Fibroblast of skin of left biceps (primary cell): Measurements from ENCODE around the gene NAPA.

ENCODE experiments used
- DNase-seq, 2 experiments: peaks; one replicate each; pipeline ENCODE4 v3.0.0-alpha.2; 2013; ENCODE audit warnings: low read depth in 2 of 2

The NAPA gene

GRCh38 chr19:47499863-47500830 lies 14.7 kb downstream of the NAPA start:
- no peak for DNase-seq

DNA sequence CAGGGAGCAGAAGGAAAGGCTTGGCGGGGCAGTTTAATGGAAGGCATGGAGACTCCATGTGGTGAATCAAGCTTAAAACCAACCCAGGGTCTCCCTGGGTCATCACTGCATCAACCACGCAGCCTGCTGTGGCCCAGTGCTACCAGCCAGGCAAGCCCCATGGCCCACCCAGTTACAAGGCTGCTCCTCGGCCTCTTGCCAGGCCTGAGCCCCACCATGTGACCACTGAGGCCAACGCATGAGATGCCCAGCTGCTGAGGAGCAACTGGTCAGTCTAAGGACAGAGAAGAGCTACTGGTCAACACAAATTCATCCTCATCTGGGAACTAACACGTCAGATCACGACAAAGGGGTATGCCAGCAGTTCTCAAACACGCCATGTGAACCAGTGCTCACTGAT lies 15.5 kb downstream of the NAPA start:
- DNase-seq = no peak

DNA sequence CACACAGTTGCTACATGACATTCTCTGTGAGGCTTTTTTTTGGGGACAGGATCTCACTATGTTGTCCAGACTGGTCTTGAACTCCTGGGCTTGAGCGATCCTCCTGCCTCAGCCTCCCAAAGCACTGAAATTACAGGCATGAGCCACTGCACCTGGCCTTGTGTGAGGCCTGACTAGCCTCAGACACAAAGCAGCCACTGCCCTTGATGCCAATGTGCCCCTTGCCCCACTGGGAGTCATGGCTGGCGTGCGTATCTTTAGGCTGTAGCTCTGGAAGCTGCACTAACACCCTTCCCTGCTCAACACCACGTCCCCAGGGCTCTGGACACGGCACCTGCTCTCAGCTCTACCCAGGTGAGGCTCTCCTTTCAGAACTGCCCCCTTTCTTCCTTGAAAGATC lies 16.3 kb downstream of the NAPA start:
- DNase-seq = no peak

DNA sequence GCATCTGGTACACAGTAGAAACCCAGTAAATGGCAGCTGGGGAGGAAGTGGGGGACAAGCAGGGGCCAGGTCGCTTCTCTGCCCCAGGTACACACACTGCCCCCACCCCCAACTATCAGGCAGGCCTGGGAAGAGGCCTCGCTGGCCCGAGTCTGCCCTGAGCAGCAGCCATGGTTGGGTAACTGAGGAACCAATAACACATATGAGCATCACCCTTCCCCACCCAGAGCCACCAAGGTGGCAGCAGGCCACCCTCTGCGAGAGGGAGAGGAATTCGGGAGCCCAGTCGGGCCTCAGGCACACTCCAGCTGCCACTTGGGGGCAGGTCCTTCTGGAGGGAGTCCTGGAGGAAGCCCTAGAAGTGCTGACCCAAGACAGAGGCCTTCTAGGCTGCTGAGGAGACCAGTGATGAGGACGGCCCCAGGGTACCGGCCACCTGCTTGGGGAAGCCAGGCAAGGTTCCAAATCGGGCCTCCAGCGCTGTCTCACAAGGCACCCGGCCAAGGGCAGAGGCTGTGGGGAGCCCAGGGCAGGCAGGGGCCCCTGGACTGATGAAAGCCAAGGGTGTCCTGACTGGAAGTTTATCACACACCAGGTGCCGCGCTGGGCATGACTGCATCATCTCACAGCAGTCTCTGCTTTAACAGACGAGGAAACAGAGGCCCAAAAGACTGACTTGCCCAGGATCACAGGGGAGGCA lies 16.9 kb downstream of the NAPA start:
- DNase-seq = no peak

DNA sequence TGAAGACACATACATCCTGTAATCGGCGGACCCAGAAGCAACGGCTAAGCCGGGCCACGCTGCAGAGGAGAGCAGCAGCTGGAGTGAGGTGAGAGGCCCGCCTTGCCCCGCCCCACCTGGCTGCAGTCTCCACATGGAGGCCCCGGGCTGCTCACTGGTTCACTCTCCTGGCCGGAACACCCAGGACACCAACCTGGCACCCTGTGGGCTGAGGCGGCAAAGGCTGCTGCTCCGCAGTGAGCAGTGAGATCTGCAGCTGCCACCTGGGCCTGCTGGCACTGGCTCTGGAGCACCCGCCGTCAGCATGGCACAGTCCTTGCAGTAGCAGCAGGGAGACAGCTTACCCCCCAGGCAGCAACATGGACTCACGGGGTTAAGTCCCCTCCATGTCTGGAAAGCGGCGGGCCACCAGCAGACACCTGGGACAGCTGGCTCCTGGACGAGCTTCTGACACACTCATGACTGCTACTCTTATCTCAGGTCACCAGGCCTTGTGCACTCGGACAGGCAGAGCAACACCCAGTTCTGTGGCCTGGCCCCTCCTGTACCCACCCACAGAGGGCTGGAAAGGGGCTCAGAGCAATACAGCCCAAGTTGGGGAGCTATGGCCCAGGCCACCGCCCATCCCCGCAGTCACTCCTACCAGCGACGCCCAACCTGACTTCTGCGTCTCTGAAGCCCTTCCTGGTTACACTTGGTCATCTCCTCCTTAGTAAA lies 17.7 kb downstream of the NAPA start:
- DNase-seq = no peak

GRCh38 chr19:47495478-47496372 lies 19.1 kb downstream of the NAPA start:
- DNase-seq = no peak

DNA sequence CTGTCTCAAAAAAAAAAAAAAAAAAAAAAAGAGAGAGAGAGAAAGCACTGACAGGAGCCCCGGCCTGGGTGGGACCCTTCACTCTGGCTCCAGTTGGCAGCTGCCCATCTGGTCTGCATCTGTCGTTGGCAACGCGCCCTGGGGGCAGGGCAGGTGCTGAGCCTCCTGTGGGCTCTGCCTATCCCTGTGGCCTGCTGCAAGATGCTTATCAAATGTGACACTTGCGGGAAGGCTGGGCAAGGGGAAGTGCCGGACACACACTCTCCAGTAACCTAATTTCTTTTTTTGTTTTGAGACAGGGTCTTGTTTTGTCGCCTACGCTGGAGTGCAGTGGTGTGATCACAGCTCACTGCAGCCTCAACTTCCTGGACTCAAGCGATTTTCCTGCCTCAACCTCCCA lies 20.1 kb downstream of the NAPA start:
- no peak for DNase-seq

GRCh38 chr19:47494211-47494547 lies 20.7 kb downstream of the NAPA start:
- DNase-seq = no peak

DNA sequence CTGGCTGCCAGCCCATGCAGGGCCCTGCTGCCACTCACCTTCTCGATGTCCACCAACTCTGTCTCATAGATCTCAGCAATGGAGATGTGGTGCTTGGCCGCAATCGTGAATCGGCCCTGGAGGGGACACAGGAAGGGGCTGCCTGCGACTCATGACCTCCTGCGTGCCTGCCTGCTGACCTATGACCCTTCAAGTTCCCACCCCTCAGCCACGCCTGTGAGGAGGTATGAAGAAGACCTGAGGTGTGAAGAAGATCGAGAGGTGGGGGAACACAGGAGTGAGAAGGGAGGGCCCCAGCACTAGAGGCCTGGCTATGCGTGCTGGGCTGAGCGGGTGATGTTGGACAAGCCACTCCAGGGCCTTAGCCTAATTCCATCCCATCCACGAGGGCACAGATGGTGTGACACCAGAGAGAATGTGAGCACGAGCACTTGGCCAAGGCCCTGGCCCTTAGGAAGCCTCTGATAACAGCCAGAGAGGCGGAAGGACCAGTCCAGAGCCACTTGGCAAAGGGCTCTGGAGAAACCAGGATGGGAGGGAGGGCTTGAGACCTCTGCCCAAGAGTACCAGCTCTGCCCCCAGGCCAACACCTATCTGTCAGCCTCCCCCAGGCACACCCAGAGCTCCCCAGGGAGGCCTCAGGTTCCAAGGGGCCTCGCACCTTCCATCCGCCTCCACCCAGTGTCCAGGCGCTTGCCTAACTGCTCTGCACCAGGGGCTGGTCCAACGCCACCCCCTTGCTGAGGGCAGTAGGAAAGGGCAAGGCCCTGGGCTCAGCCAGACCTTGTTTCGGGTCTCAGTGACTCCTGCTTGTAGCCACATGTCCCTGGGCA lies 21.3 kb downstream of the NAPA start:
- no peak for DNase-seq

DNA sequence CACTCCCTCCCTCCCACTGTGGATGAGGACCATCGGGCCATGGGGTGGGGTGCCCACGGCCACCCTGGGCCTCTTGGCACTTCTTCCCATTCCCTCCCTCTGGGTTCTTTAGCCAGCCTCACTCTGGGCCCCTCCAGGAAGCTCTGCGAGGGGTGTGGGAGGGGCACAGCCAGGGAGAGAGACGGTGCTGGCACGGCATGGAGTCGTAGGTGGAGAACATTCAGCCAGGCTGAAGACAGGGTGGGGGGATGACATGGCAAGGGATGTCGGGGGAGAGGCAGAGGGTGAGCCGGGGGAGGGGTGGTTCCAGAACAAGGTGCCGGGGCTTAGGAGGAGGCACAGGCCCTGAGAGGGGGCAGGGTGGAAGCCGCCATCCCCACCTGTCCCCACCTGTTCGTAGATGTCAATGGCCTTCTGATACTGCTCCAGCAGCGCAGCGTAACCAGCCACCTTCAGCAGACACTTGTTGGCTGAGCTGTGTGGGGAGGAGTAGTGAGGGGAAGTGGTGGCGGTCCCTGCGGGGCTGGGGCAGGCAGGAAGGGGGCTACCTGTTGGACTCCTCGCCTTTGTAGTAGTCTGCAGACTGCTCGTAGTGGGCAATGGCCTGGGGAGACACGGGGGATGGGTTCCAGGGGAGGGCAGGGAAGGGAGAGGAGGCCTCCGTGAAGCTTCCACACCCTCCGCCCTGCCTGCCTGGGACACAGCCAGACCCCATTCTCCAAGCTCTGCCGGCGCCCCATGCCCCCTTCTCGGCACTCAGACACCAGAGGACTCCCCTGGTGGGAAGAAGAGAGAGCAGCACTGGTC lies 22.1 kb downstream of the NAPA start:
- no peak for DNase-seq

DNA sequence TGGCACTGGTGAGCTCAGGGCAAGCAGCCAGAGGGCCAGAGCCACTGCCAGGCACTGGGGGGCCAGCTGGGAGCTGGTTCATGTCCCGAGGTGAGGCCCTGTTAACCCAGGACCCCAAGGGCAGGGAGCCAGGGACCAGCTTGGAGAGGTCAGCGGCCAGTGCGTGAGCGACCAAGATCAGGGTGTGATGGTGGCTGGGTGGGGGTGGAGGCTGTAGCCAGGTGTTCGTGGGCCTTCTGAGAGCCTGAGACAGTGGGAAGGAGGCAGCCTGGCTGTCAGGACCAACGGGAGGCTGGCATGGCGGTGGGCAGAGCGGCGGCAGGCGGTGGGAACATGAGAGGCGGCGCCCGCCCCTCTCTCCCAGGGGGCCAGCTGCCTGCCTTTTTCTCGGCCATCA lies 22.7 kb downstream of the NAPA start:
- no peak for DNase-seq

- DNase-seq = no peak
Observed at GRCh38 chr19:47491358-47492136, 23.3 kb downstream of the NAPA start.

DNA sequence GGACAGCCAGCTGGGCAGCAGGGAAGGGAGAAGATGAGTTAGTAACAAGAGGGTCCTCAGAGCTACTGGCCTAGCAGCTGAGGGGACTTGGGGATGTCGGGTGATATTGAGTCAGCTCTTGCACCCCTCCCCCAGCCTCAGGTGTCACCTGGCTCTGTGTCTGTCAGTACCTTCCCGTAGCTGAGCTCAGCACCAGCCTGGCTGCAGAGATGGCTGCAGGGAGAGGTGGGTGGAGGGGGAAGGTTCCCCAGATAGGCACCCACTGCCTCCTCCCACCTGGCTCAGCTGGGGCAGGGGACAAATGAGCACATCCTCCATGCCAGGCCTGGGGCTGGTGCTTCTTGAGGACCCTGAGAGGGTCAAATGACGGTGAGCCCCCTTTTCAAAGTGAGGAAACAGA lies 24.0 kb downstream of the NAPA start:
- DNase-seq = no peak

- DNase-seq = no peak
Observed at GRCh38 chr19:47490031-47490430, 24.8 kb downstream of the NAPA start.

DNA sequence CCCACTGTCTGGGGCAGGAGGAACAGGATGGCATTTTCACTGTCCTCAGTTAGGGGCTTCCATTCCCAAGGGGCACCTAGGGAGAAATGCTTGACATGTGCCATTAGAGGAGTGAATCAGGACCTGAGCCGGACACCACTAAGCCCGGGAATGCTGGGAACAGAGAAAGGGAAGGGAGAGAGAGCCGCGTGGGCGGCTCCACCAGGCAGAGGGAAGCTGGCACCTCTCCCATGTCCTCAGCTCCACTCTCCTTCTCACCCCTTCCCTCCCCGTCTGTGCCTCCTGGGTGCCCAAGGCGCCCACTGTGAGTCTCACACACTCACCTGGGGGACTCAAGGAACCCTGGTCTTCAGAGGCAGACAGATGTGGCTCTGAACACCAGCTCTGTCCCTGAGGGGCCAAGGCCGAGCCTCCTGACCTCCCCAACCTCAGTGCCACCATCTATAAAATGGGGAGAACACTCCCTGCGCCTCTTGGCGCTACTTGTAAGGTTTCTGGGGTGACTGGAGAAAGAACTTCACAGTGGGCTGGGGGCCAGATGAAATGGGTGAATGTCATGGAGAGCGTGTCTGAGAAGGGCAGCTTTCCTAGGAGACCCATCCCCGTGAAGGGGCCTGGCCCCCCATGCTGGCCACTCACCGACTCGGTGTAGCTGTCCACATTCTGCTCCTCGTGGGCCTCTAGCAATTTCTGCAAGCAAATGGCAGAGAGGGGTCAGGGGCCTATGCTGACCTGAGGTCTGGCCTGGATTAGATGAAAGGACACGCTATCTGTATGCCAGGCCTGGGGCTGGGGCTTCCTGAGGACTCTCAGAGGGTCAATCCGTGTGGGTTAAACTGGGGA lies 25.6 kb downstream of the NAPA start:
- no peak for DNase-seq

DNA sequence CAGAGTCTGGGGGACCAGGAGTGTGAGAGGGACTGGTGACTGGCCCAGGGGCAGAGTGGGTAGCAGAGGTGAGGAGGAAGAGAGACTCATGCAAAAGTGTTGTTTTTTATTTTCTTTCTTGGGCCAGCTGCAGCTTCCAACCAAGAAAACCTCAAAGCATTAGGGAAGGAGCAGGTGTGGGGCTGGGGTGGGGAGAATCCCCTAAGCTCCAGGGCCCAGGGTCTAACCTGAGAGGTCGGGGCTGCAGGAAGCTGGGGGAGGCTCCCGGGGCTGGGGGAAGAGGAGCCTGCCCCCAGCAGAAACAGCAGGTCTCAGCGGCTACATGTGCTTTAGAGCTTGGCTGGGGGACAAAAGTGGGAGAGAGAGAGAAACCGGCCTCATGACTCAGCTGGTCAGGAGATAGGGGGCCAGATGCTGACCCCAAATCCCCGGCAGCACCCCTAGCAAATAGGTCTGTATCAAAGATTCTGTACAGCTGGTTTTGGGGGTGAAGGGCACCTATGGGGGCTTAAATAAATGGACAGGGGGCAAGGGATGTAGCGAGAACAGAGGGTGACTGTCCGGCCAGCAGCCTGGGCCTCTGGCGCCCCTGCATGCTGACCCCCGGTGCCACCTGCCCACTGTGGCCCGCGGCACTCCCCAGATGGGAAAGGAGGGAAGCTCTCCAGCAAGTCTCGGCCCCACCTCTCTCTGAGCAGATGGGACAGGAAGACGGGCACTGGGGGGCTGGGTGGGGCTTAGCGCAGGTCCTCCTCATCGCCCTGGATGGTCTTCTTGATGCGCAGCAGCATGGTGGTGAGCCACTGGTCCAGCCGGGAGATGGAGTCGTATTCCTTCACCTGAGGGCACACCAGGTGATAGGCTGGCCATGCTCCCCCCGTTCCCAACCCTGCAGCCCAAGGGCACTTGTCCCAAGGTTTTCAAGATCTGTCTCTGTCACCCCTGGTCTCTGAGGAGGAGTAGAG lies 27.0 kb downstream of the NAPA start:
- DNase-seq = no peak

GRCh38 chr19:47486900-47487299 lies 28.0 kb downstream of the NAPA start:
- DNase-seq = no peak
